ENCODE measurements around the gene MRPL10.

MRPL10 gene

GRCh38 chr17:47811709-47812108 lies 19.6 kb downstream of the MRPL10 start:
- ATAC-seq: no peak

GRCh38 chr17:47810901-47811635 lies 20.3 kb downstream of the MRPL10 start:
- no peak for TF ChIP-seq ZC3H10 (CRISPR knock-in tag; IDR thresholded peaks at IDR 0.05)
- no peak for TF ChIP-seq ARNTL (CRISPR knock-in tag; IDR thresholded peaks at IDR 0.05; ENCODE audit: borderline replicate concordance, low read depth)
- no peak for TF ChIP-seq TOX (CRISPR knock-in tag; IDR thresholded peaks at IDR 0.05; ENCODE audit: borderline replicate concordance)
- TF ChIP-seq RARB (CRISPR knock-in tag; IDR thresholded peaks at IDR 0.05): no peak
- no peak for TF ChIP-seq POU6F1 (CRISPR knock-in tag; IDR thresholded peaks at IDR 0.05; ENCODE audit: borderline replicate concordance, low read depth)
- TF ChIP-seq OSR1 (CRISPR knock-in tag; IDR thresholded peaks at IDR 0.05): no peak
- no peak for TF ChIP-seq ZFP30 (CRISPR knock-in tag; IDR thresholded peaks at IDR 0.05)
- no peak for TF ChIP-seq ZFP3 (CRISPR knock-in tag; IDR thresholded peaks at IDR 0.05)
- TF ChIP-seq GLIS3 (CRISPR knock-in tag; IDR thresholded peaks at IDR 0.05): no peak
- no peak for TF ChIP-seq ZNF70 (CRISPR knock-in tag; IDR thresholded peaks at IDR 0.05)
- no peak for TF ChIP-seq PATZ1 (CRISPR knock-in tag; IDR thresholded peaks at IDR 0.05; ENCODE audit: borderline replicate concordance)
- TF ChIP-seq ESRRG (CRISPR knock-in tag; IDR thresholded peaks at IDR 0.05): no peak
- TF ChIP-seq ZNF565 (CRISPR knock-in tag; conservative IDR thresholded peaks at IDR 0.05; ENCODE audit: low read depth): no peak
- TF ChIP-seq ZNF8 (CRISPR knock-in tag; IDR thresholded peaks at IDR 0.05): no peak
- no peak for TF ChIP-seq CSDC2 (CRISPR knock-in tag; IDR thresholded peaks at IDR 0.05)
- TF ChIP-seq ISL1 (CRISPR knock-in tag; IDR thresholded peaks at IDR 0.05): no peak
- no peak for TF ChIP-seq TSHZ2 (CRISPR knock-in tag; IDR thresholded peaks at IDR 0.05)
- TF ChIP-seq CSRNP3 (CRISPR knock-in tag; IDR thresholded peaks at IDR 0.05): no peak
- no peak for ATAC-seq

More at GRCh38 chr17:47811709-47812108, 19.6 kb downstream of the MRPL10 start:
- no peak for TF ChIP-seq ZNF565 (CRISPR knock-in tag; conservative IDR thresholded peaks at IDR 0.05; ENCODE audit: low read depth)
- no peak for TF ChIP-seq CSDC2 (CRISPR knock-in tag; IDR thresholded peaks at IDR 0.05)
- no peak for TF ChIP-seq RARB (CRISPR knock-in tag; IDR thresholded peaks at IDR 0.05)
- no peak for TF ChIP-seq ZFP3 (CRISPR knock-in tag; IDR thresholded peaks at IDR 0.05)
- TF ChIP-seq BACH2 (CRISPR knock-in tag; IDR thresholded peaks at IDR 0.05; ENCODE audit: borderline replicate concordance): no peak
- TF ChIP-seq TOX (CRISPR knock-in tag; IDR thresholded peaks at IDR 0.05; ENCODE audit: borderline replicate concordance): no peak
- no peak for TF ChIP-seq PATZ1 (CRISPR knock-in tag; IDR thresholded peaks at IDR 0.05; ENCODE audit: borderline replicate concordance)
- TF ChIP-seq ARNTL (CRISPR knock-in tag; IDR thresholded peaks at IDR 0.05; ENCODE audit: borderline replicate concordance, low read depth): no peak
